ENCODE measurements around the gene YIPF4. TPM values are rescaled to one million over a fixed set of nuclear protein-coding genes. Genes with fewer than 3 reads are reported as not detected.
"Not testable (repeated sequence)": the region's sequence is repeated elsewhere in the genome, so short reads cannot be mapped to it uniquely, and the experiment has no call there.

The YIPF4 gene
- total RNA-seq, 4 donors from 2014 or later: 5.9 to 75.9 (median 26.4) TPM

DNA sequence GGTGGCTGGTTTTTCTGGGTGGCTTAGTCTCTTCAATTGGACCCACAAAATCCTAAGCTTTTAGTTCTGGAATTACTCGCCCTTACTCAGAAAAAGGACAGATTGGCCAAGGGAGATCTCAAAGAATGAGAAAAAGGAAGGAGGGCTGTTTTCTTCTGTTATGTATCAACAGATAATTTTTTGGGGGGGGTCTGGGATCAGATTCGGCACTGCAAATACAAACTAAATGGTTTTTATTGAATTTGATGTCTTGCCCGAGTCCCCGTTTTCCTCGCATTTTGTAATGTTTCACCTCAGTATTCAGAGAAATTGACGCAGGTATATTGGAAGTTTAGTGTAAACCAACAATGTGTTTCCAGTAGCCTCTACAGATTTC lies 762 bp downstream of the YIPF4 start:
- H3K9me3 ChIP-seq: no peaks in the 10 kb centered on the region
- no peaks in the 10 kb centered on the region for H3K36me3 ChIP-seq
- H3K27me3 ChIP-seq: no peaks in the 10 kb centered on the region
- peaks cover 0 to 8% of the 10 kb centered on the region in 2 donors for H3K4me1 ChIP-seq
- intact Hi-C loops (cut with DNase I; ENCODE audit: low total_unique reads): no loop called here
- H3K27ac ChIP-seq: peak overlapping the region; percentile 82 to 85
- TF ChIP-seq, protein P1, sequence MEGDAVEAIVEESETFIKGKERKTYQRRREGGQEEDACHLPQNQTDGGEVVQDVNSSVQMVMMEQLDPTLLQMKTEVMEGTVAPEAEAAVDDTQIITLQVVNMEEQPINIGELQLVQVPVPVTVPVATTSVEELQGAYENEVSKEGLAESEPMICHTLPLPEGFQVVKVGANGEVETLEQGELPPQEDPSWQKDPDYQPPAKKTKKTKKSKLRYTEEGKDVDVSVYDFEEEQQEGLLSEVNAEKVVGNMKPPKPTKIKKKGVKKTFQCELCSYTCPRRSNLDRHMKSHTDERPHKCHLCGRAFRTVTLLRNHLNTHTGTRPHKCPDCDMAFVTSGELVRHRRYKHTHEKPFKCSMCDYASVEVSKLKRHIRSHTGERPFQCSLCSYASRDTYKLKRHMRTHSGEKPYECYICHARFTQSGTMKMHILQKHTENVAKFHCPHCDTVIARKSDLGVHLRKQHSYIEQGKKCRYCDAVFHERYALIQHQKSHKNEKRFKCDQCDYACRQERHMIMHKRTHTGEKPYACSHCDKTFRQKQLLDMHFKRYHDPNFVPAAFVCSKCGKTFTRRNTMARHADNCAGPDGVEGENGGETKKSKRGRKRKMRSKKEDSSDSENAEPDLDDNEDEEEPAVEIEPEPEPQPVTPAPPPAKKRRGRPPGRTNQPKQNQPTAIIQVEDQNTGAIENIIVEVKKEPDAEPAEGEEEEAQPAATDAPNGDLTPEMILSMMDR (IDR thresholded peaks at IDR 0.05): no peak
- no peak for TF ChIP-seq POLR2A (IDR thresholded peaks at IDR 0.05)
- H3K4me3 ChIP-seq: peak overlapping the region; percentile 87 to 91
- DNase-seq: no peak

DNA sequence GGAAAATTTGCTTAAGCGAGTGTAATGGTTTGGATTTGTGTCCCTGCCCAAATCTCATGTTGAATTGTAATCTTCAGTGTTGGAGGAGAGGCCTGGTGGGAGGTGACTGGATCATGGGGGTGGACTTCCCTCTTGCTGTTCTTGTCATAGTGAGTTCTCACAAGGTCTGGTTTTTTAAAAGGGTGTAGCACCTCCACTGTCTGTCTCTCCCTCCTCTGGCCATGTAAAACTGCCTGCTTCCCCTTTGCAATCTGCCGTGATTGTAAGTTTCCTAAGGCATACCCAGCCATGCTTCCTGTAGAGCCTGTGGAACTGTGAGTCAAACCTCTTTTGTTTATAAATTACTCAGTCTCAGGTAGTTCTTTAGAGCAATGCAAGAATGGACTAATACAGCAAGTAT lies 6.6 kb downstream of the YIPF4 start:
- no peaks in the 10 kb centered on the region for H3K27me3 ChIP-seq
- no peaks in the 10 kb centered on the region for H3K36me3 ChIP-seq
- no peak overlapping the region for H3K27ac ChIP-seq
- no peak overlapping the region for H3K4me3 ChIP-seq
- TF ChIP-seq, protein P1 (IDR thresholded peaks at IDR 0.05): no peak
- TF ChIP-seq POLR2A (IDR thresholded peaks at IDR 0.05): no peak
- H3K9me3 ChIP-seq: no peaks in the 10 kb centered on the region
- intact Hi-C loops (cut with DNase I; ENCODE audit: low total_unique reads): no loop called here
- peaks cover 0 to 8% of the 10 kb centered on the region in 2 donors for H3K4me1 ChIP-seq
- no peak for DNase-seq

DNA sequence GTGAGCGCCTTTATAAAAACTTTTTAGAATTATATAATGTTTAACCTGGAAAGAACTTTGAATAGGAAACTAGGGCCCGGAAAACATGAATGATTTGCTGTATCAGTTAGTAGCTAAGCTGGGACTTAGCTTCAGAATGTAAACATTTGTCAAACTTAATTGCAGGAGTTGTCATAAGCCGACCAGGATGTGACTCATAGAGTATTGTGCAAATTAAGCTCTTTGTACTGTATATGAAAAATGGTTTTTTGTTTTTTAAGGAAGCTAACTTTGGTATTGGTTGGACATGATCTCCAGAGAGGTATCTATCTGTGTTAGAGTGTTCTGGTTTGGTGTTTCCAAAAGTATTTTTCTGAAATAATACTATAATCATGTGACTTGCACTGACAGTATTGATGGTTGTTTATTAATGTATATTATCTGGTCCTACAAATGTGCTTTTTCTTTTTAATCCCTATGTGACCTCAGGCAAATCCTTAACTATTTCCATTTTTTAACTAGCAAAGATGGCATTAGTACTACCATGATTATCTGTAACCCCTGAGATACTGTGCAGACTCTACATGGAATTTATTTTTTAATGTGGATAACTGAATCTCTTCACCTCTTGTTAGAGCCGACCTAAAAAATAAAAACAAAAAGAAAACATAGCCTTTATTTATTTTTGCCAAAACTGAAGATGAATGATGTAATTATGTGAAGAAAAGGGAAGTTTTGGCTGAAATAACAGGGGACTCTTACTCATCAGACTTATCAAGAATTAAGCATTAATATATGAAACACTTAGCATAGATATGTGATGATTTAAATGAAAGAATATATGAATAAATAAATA lies 11.7 kb downstream of the YIPF4 start:
- H3K36me3 ChIP-seq: no peaks in the 10 kb centered on the region
- H3K9me3 ChIP-seq: no peaks in the 10 kb centered on the region
- no peak for DNase-seq
- H3K4me3 ChIP-seq: no peak overlapping the region
- intact Hi-C loops (cut with DNase I; ENCODE audit: low total_unique reads): no loop called here
- H3K27ac ChIP-seq: no peak overlapping the region
- no peak for TF ChIP-seq POLR2A (IDR thresholded peaks at IDR 0.05)
- TF ChIP-seq, protein P1 (IDR thresholded peaks at IDR 0.05): no peak
- H3K27me3 ChIP-seq: no peaks in the 10 kb centered on the region
- no peaks in the 10 kb centered on the region for H3K4me1 ChIP-seq

DNA sequence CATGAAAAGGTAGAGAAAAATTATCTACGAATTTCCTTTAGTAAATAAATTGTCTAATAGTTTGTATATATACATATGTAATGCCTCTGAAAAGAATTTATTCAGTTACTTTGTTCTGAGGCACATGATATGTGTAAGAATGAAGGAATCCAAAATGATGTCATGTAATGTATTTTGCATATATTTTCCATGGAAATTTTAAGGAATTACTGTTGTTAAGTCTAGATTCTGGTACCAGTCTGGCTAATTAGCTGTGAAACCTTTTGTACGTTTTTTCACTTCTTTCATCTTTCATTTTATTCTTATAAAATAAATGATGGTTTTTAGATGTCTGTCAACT lies 12.3 kb downstream of the YIPF4 start:
- no peak for DNase-seq
- Histone ChIP-seq H3K36me3 (no peaks in the 10 kb centered on the region), H3K27ac (no peak overlapping the region), H3K4me3 (no peak overlapping the region), H3K4me1 (no peaks in the 10 kb centered on the region), H3K27me3 (no peaks in the 10 kb centered on the region), H3K9me3 (no peaks in the 10 kb centered on the region)
- no peak for TF ChIP-seq POLR2A (IDR thresholded peaks at IDR 0.05)
- TF ChIP-seq, protein P1 (IDR thresholded peaks at IDR 0.05): no peak
- intact Hi-C loops (cut with DNase I; ENCODE audit: low total_unique reads): no loop called here

DNA sequence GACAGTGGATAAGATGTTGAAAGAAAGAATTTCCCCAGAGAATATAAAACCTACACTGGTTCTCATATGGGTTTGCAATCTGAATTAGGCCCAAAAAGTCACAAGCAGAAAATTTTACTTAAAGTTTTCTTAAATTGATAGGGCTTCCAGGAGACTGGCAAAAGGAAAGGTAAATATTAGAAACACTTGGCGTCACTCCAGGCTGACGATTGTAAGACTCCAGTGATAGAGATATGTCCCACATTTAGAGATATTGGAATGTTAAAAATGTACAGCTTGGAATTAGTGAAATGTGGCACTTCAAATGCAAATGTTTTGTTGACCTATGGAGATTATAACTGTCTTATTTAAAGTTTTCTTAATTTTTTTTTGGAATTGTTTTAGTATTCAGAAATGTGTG lies 14.0 kb downstream of the YIPF4 start:
- Histone ChIP-seq H3K27me3 (no peaks in the 10 kb centered on the region), H3K4me1 (no peaks in the 10 kb centered on the region), H3K4me3 (no peak overlapping the region), H3K9me3 (no peaks in the 10 kb centered on the region), H3K36me3 (no peaks in the 10 kb centered on the region), H3K27ac (no peak overlapping the region)
- intact Hi-C loops (cut with DNase I; ENCODE audit: low total_unique reads): no loop called here
- TF ChIP-seq, protein P1 (IDR thresholded peaks at IDR 0.05): no peak
- TF ChIP-seq POLR2A (IDR thresholded peaks at IDR 0.05): no peak
- no peak for DNase-seq

DNA sequence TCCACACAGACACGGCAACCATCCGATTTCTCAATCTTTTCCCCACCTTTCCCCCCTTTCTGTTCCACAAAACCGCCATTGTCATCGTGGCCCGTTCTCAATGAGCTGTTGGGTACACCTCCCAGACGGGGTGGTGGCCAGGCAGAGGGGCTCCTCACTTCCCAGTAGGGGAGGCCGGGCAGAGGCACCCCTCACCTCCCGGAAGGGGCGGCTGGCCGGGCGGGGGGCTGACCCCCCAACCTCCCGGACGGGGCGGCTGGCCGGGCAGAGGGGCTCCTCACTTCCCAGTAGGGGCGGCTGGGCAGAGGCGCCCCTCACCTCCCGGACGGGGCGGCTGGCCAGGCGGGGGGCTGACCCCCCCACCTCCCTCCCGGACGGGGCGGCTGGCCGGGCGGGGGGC lies 15.8 kb downstream of the YIPF4 start:
- H3K27me3 ChIP-seq; H3K36me3 ChIP-seq; intact Hi-C loops (cut with DNase I; ENCODE audit: low total_unique reads); DNase-seq; H3K4me1 ChIP-seq; H3K9me3 ChIP-seq; H3K4me3 ChIP-seq; H3K27ac ChIP-seq: not testable (repeated sequence)

DNA sequence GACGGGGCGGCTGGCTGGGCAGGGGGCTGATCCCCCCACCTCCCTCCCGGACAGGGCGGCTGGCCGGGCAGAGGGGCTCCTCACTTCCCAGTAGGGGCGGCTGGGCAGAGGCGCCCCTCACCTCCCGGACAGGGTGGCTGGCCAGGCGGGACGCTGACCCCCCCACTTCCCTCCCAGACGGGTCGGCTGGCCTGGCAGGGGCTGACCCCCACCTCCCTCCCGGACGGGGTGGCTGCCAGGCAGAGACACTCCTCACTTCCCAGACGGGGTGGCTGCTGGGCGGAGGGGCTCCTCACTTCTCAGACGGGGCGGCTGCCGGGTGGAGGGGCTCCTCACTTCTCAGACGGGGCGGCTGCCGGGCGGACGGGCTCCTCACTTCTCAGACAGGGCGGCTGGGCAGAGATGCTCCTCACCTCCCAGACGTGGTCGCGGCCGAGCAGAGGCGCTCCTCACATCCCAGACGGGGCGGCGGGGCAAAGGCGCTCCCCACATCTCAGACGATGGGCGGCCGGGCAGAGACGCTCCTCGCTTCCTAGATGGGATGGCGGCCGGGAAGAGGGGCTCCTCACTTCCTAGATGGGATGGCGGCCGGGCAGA lies 16.4 kb downstream of the YIPF4 start:
- H3K36me3 ChIP-seq; DNase-seq; H3K27me3 ChIP-seq; intact Hi-C loops (cut with DNase I; ENCODE audit: low total_unique reads); H3K27ac ChIP-seq; H3K4me3 ChIP-seq; H3K9me3 ChIP-seq; H3K4me1 ChIP-seq: not testable (repeated sequence)

Measured in uterus (tissue), 4 donors.